HG03025 (cell line): Measurements from ENCODE around the gene KCNJ1.

Source experiments
- ATAC-seq: cut with Tn5 transposase; IDR thresholded peaks from one replicate; pipeline ENCODE4 v1.9.1; 2021; ENCODE audit warnings: mild to moderate bottlenecking, moderate library complexity; ENCODE audit not compliant: unreplicated experiment, low FRiP score

The KCNJ1 gene

GRCh38 chr11:128867277-128867676, at the start of gene KCNJ1:
TSS of gene KCNJ1 (minus strand) at chr11:128867296. CDS start at chr11:128840243, 27,053 bp downstream.
- ATAC-seq = no peak

GRCh38 chr11:128916681-128917080, 49.6 kb upstream of the KCNJ1 start:
- no peak for ATAC-seq

- no peak for ATAC-seq
Observed at GRCh38 chr11:128916037-128916572, 49.0 kb upstream of the KCNJ1 start.

- ATAC-seq = no peak
Observed at GRCh38 chr11:128915149-128915521, 48.0 kb upstream of the KCNJ1 start.

- no peak for ATAC-seq
Observed at GRCh38 chr11:128914216-128915148, 47.4 kb upstream of the KCNJ1 start.

- no peak for ATAC-seq
Observed at GRCh38 chr11:128913806-128914205, 46.7 kb upstream of the KCNJ1 start.

GRCh38 chr11:128911701-128912100, 44.6 kb upstream of the KCNJ1 start:
- ATAC-seq = no peak

GRCh38 chr11:128911239-128911638, 44.1 kb upstream of the KCNJ1 start:
- ATAC-seq = no peak

GRCh38 chr11:128910576-128910975, 43.5 kb upstream of the KCNJ1 start:
- no peak for ATAC-seq

GRCh38 chr11:128909438-128910125, 42.5 kb upstream of the KCNJ1 start:
- no peak for ATAC-seq

- no peak for ATAC-seq
Observed at GRCh38 chr11:128908391-128909246, 41.5 kb upstream of the KCNJ1 start.

- no peak for ATAC-seq
Observed at GRCh38 chr11:128907585-128907984, 40.5 kb upstream of the KCNJ1 start.

GRCh38 chr11:128906185-128907050, 39.3 kb upstream of the KCNJ1 start:
- ATAC-seq = no peak

- no peak for ATAC-seq
Observed at GRCh38 chr11:128905345-128906184, 38.5 kb upstream of the KCNJ1 start.

- ATAC-seq = no peak
Observed at GRCh38 chr11:128904656-128905344, 37.7 kb upstream of the KCNJ1 start.

GRCh38 chr11:128904303-128904655, 37.2 kb upstream of the KCNJ1 start:
- no peak for ATAC-seq

- ATAC-seq = no peak
Observed at GRCh38 chr11:128903248-128904061, 36.4 kb upstream of the KCNJ1 start.
